ENCODE data around the gene OCRL.

OCRL gene

GRCh38 chrX:129590596-129590995 is 50.5 kb downstream of the OCRL start:
- no peak for DNase-seq

DNA sequence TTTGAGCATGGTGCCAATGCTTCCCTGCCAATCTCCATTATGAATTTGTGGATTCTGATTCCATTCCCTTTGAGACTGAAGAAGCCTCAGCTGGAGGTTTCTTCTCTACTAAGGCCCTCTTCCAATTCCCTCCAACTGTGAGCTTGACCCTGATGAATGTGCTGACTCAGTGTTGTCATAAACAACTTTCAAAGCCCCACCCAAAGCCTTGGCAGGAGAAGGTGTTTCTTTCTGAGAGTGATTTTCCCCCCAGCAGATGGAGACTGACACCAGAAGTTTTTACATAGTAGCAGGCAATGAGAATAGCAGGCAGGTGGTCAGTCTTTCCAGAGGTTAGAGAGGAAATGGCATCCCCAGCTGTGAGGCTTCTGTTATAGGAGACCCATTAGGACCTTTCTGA is 53.1 kb downstream of the OCRL start:
- no peak for DNase-seq

DNA sequence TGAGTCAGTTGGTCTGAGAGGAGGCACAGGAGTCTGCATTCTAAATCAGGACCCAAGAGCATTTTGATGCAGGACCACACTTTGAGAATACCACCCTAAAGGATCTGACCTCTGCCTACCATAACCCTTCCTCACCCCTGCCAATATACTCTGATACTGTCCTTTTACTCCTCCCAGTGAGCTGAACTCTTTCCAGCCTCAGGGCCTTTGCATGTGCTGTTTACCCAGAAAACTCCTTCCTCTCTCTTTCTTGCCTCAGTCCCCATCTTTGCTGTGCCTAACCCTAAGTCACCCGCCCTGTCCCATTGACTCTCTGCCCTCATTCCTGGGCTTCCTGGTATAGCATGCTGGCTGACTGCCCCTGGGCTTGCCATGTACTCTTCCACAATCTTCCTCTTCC is 54.7 kb downstream of the OCRL start:
- no peak for DNase-seq

DNA sequence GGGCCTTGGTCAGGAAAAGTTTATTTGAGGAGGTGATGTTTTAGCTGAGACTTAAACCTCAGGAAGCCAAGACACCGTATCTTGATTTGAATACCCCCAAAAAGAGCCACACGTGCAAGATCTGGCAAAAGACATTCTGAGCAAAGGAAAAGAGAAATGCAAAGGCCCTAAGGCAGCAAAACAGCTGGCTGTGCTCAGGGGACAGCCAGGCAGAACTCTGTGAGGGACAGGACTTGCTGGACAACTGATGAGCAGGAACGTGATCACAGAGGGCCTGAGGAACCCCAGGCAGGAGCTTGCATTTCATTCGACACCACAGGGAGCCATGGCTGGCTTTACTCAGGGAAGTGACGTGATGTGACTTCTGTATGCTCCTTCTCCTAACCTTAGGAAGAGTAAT is 56.0 kb downstream of the OCRL start:
- DNase-seq = no peak

DNA sequence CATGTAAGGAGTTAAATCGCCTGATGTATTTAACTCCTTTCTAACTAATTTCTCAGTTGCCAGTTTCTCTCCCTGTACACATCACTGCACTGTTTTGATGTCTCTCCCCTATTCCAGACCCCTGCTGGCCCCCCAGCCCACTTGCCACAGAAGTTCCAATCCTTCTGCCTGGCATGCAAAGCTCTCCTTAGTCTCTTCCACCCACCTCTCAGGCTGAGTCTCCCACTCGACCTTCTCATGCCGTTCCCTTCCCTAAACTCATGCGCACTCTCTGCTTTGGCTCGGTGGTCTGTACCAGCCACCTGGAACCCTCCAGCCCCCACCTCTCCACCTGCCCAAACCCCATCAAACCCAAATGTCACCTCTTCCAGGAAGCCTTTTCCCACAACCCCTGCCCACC is 57.8 kb downstream of the OCRL start:
- no peak for DNase-seq

DNA sequence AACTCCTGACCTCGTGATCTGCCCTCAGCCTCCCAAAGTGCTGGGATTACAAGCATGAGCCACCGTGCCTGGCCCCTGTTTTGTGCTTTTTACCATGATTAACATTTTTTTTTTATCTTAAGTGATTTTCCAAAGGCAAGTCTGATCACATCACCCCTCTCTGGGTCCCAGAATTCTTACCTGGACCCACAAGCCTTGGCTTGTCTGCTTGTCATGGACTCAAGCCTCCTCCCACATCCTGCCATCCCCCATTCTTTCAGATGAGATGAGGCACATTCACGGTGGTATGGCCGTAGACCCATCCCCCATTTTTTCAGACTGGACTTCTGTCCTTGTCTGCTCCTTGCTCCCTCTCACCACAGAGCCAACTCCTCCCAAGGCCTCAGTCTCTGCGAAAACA is 59.4 kb downstream of the OCRL start:
- DNase-seq = no peak

DNA sequence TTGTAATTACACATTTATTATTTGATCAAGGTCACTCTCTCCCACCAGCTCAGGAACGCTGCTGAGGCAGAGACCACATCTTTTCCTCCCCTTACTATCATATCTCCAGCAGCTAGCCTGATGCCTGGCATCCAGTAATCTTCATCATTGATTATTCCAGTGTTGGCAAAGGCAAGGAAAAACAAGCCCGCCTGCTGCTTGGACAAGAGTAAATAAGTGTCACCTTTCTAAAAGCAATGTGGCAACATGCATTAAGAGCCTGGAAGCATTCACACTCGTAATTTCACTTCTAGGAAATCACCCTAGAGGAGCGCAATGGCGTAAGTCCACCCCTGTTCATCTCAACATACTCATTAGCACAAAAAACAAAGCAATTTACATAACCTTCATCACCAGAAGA is 59.9 kb downstream of the OCRL start:
- DNase-seq = no peak

- peak in 1 of 2 donors; percentile 18 for DNase-seq
These were observed 60.9 kb downstream of the OCRL start for GRCh38 chrX:129600981-129601424.

DNA sequence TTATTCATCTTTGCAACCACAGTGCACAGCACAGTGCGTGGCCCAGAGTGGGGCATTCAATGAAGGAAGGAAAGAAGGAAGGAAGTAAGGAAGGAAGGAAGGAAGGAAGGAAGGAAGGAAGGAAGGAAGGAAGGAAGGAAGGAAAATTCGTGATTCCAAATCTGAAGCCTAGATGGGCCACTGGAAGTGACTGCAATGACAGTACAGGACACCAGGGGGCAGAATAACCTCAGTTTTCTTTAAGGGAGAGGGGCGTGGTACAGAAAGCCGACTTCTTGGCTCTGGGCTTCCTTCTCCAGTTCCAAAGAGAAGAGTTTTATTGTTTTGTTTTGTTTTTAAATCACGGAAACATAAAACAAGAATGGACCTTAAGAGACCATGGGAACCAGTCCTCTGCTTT is 66.9 kb downstream of the OCRL start:
- peak; percentile 29 to 66 for DNase-seq

DNA sequence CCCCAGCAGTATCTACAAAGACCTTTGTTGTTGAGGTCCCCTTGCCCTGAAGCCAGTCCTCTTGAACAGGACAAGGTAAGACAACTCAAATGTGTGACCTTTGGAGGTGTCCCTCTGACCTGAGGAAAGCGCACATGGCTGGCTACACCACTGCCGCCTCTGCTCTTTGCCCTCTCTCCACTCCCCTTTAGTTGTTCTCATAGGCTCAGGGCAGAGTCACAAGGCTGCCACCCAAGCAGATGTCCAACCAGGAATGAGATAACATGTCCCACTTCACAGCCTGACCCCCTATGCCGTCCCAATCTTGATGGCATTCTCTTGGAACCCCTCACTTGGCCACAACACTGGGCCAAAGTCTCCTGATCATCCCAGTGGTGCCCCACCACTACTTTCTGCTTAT is 68.4 kb downstream of the OCRL start:
- no peak for DNase-seq

DNA sequence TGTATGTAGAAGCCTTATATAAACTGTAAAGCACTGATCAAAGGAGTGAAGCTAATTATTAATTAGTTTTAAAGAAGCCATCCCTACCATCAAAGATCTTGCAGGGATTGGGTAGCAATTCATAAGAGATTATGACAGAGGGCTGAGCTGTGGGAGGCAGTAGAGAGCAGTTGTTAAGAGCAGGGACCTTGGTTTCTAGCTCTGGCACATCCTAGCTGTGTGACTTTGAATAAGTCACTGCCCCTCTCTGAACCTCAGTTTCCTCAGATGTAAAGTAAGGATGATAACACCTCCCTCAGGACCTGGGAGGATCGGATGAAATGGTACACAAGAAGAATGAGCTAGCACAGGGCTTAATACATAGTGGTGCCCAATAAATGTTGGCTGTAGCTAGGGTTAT is 69.3 kb downstream of the OCRL start:
- no peak for DNase-seq

GRCh38 chrX:129612396-129612795 is 72.3 kb downstream of the OCRL start:
- DNase-seq = no peak

- no peak for DNase-seq
These were observed 73.5 kb downstream of the OCRL start for GRCh38 chrX:129613596-129613995.

GRCh38 chrX:129614481-129615255 is 74.6 kb downstream of the OCRL start:
- DNase-seq = no peak

GRCh38 chrX:129617420-129617819 is 77.4 kb downstream of the OCRL start:
- no peak for DNase-seq

- no peak for DNase-seq
These were observed 78.9 kb downstream of the OCRL start for GRCh38 chrX:129618997-129619396.

GRCh38 chrX:129622757-129623301 is 82.8 kb downstream of the OCRL start:
- DNase-seq = no peak

DNA sequence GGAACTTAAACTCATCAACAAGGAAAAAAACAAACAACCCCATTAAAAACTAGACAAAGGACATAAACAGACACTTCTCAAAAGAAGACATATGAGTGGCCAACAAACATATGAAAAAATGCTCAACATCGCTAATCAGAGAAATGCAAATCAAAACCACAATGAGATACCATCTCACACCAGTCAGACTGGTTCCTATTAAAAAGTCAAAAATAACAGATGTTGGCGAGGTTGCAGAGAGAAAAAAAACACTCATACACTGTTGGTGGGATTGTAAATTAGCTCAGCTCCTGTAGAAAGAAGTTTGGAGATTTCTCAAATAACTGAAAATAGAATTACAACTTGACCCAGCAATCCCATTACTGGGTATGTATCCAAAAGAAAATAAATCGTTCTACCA is 86.0 kb downstream of the OCRL start:
- DNase-seq = no peak

DNA sequence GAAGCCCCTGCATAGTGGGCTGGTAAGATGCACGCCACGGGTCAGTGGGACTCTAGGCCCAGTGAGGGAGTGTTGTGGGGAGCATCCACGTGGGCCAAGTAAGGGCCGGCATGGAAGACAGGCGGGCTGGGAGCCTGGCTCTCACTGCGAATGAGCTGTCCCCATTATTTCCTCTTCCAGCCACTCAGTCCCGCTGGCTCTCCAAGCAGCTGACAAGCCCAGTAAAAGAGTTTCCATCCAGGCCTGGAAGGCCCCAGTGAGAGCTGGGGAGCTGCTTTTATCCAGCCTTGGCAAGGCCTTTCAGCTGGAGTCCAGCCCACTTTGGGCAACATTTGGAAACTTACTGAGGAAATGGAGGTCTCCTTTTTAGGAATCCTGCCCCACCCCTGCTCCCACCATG is 89.8 kb downstream of the OCRL start:
- no peak for DNase-seq

GRCh38 chrX:129631849-129632248 is 91.8 kb downstream of the OCRL start:
- DNase-seq = no peak

DNA sequence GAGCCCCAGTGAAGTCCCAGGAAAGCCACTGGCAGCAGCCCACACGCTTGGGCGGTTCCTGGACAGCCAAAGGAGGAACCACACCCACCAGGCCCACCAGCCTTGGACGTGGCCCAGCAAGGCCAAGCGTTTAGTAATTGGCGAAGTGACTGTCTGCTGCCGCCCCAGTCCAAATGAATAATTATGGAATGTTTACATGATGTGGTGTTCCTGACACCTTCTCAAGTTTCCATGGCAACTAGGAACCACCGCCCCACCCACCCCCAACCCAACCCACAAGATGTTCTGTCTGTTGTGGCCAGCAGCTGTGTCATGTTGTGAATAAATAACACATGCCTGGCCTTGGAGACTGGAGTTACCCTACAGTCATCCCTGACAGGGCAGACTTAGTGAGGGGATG is 92.4 kb downstream of the OCRL start:
- no peak for DNase-seq

GRCh38 chrX:129634541-129634940 is 94.5 kb downstream of the OCRL start:
- DNase-seq = no peak

- DNase-seq = no peak
These were observed 96.2 kb downstream of the OCRL start for GRCh38 chrX:129636175-129636681.

- peak; percentile 51 to 81 for DNase-seq
These were observed 97.4 kb downstream of the OCRL start for GRCh38 chrX:129637217-129638109.

Measured in activated CD4-positive, alpha-beta T cell treated with anti-CD3 and anti-CD28 coated beads for 4 hours (primary cell).